Pons (tissue), 1 donor: ENCODE data around the gene TSC22D2.

Experiments
- DNase-seq: peaks from one replicate; pipeline ENCODE4 v3.0.0-alpha.2; 2016; ENCODE audit warnings: low spot score

Gene TSC22D2

DNA sequence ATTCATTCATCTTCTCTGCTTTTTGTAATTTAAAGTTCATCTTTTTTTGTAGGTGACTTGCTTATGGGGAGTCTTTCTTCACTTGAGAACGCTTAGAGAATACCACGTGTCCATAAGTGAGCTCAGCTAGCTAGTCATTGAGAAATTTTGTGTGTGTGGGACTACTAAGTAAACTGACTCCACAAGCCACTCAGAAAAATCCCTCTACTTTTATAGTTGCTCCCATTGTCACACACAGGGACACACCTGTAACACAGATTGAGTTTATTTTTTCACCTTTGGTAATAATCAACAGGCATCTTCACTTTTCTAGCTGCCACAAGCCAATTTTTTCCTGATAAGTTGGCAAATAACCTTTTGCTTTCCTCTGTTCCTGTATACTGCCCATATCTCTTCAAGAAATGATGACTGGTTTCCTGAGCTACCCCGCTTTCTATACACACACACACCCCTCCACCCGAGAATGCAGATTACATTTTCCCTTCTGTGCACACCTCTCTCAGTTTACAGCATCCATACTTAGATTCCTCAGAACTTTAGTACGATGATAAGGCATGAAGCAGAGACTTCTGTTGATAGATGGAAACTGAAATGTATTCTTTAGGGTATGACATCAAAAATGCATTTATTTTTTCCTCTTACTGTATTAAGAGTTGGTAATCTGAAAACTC lies 4.6 kb downstream of the TSC22D2 start:
- DNase-seq, result peak; percentile 80

DNA sequence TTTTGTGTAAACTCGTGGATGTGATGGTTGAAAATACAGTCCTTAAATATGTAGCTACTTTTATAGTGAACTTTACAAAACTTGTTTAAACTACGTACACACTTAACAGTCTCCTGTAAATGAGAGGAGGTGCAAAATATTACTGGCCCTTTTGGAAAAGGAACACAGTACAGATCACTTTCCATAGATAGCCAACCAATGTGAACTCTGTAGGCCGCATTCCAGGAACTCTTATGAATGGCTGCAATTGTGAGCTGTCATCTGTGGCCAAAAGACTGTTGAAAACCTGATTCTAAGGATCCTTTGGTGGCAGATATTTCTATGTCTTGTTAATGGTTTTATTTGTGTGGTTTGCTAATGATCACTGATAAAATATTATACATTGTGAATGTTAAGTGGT lies 6.2 kb downstream of the TSC22D2 start:
- DNase-seq, result peak; percentile 96

GRCh38 chr3:150414959-150415358 lies 6.9 kb downstream of the TSC22D2 start:
- no peak for DNase-seq

GRCh38 chr3:150419076-150419868 lies 11.2 kb downstream of the TSC22D2 start:
- DNase-seq, result no peak

DNA sequence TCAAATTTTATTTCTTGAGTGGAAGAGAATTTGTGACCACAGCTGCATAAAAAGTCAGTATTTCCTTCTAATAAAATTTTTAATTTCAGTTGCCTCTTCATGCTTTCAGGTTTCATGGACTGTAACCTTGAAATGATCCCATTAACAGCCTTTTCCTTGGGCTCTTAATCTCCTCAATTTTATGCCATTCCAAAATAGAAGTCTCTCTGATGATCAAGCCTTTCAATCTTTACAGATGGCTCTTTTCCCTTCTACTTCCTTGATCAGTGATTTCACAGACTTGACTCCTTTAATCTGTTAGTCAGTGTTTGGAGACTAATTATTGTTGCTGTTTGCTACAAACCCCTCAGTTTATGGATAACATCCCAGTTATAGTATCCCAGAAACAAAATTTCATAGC lies 11.9 kb downstream of the TSC22D2 start:
- DNase-seq, result no peak

- no peak for DNase-seq
These were observed 13.2 kb downstream of the TSC22D2 start for GRCh38 chr3:150421256-150421655.

GRCh38 chr3:150421799-150422548 lies 13.9 kb downstream of the TSC22D2 start:
- DNase-seq, result no peak

DNA sequence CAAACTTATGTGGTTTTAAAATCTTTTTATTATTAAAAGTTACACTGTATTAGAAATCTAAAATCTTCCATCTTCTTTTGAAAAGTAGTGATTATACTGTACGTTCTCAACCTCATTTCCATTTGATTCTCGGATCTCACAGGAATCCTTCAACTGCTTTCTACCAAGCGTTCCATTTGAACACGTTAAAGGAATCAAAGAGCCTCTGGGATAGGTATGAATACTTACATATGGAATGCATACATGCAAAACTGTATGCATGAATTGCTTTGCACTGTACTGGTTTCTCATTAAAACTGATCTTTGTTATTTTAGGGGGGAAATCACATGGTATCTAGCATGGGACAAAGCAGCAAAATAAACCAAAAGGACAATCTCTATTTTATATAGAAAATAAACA lies 14.8 kb downstream of the TSC22D2 start:
- no peak for DNase-seq

GRCh38 chr3:150423761-150424160 lies 15.7 kb downstream of the TSC22D2 start:
- no peak for DNase-seq

DNA sequence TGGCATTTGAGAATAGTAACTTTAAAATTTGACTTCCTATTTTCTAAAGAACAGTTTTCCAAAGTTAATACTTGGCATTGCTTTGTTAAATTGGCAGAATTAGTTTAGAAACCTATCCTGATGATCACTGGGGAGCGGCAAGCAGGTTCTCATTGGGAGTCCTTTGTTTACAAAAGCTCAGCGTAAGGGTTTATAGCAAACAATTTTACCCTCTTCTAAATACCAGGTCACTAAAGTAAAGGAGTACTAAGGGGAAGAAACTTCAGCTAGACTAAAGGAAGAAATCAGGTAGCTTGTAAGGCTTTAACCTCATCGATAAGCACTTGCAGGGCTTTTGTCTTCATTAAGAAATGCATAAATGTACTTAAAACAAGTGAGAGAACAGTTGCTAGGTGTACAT lies 18.2 kb downstream of the TSC22D2 start:
- DNase-seq, result no peak

- no peak for DNase-seq
These were observed 20.5 kb downstream of the TSC22D2 start for GRCh38 chr3:150428562-150428961.

- no peak for DNase-seq
These were observed 21.9 kb downstream of the TSC22D2 start for GRCh38 chr3:150429767-150430671.

- DNase-seq, result no peak
These were observed 25.2 kb downstream of the TSC22D2 start for GRCh38 chr3:150433347-150433746.

- no peak for DNase-seq
These were observed 26.1 kb downstream of the TSC22D2 start for GRCh38 chr3:150434234-150434633.

DNA sequence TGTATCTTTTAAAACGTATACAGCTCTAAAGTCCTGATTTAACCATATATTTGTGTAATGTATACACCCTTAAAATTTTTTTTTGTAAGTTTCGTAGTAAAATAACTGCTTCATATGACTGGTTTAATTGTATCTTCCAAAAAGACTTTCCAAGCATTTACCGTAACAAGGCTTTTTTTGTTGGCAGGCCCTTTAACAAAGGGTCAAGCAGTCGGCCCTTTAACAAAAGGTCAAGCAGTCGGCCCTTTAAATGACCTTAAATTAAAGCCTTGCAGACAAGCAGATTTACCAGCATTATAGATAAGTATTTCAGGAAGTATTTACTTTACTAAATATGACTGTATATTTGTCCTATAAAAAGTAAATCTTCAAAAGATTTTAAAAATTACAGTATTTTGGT lies 28.1 kb downstream of the TSC22D2 start:
- DNase-seq, result no peak

- no peak for DNase-seq
These were observed 31.6 kb downstream of the TSC22D2 start for GRCh38 chr3:150439657-150440056.

GRCh38 chr3:150443331-150443741 lies 35.2 kb downstream of the TSC22D2 start:
- no peak for DNase-seq

DNA sequence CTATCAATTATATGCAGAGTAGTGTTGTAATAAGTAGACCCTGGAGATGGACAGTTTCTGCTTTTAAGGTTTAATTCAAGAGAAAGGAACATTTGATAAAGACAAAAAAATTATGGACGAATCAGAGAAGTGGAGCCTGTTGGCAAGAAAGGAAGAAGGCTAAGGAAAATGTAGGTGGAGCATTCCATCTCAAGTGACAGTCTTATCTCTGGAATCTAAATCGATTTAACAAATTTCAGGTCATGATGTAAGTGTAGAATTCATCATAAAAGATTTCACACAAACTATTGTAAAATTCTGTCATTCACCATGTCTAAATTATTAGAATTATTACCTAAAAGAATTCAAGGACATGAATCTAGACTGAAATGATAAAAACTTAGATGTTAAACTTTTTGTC lies 36.3 kb downstream of the TSC22D2 start:
- DNase-seq, result no peak

DNA sequence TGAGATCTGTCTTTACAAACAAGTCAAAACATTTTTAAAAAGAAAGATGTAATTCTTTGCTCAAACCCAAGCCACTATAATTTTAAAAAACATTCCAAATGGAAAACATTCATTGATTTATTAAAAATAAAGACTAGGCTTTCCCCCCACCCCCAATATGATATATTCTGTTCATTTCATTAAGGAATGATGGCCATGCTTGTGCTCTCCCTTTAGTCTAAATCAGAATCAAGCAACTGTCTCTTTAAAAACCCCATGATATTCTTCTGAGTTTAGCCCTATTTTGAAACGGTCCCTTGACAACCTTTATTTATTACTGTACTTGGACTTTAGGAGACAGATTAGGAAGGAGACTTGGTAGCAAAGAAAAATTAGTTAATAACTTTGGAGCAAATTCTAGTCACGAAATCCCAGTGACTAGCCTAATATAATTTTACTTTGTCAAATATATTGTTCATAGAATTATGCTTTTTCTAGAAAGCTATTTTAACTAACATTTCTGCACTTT lies 38.4 kb downstream of the TSC22D2 start:
- no peak for DNase-seq

- no peak for DNase-seq
These were observed 39.0 kb downstream of the TSC22D2 start for GRCh38 chr3:150447084-150447483.

DNA sequence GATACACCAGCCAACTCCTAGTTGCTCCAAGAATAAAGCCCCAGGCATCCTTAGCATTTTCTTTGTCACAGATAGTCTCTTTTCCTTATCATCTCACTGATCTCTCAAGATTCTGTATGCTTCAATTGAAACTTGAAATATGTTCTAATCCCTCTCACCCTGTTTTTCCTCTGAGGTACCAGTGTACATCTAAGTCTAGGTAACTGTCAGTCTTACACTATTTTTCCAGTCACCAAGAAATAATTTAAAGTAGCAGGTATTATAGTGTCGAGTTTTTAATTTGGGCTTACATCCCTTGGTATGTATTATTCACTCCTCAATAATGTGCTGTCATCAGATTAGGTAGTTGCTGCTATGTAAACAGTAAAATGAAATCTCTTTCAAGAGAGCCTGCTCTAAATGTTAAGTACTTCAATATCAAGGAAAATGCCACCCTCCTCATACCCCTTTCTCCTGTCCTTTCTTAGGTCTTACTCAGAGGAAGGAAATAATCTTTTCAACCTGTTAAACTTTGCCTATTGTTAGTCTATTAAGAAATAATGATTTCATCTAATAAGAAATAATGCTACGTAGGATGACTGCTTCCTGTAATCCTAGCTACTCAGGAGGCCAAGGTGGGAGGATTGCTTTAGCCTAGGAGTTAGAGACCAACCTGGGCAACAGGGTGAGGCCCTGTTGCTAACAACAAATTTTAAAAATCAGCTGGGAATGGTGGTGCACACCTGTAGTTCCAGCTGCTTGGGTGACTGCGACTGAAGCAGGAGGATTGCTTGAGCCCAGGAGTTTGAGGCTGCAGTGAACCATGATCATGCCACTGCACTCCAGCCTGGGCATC lies 39.8 kb downstream of the TSC22D2 start:
- no peak for DNase-seq
